ENCODE measurements around the gene SSB. TPM values are rescaled to one million over a fixed set of nuclear protein-coding genes. Genes with fewer than 3 reads are reported as not detected.

Gene SSB
- total and polyA plus RNA-seq, 2 of the 4 experiments (the other 2 are of a cell fraction): 41.2 to 75.5 TPM

- H3K27me3 ChIP-seq (ENCODE audit: control insufficient read depth, insufficient read depth, low read length): no peaks in the 10 kb centered on the region
- H3K56ac ChIP-seq (ENCODE audit: extremely low read depth, insufficient read depth, low read length): no peak overlapping the region
- in situ Hi-C loops (cut with MboI; ENCODE audit: low sequenced_read_pairs): no loop called here
- H3K23ac ChIP-seq (ENCODE audit: low read depth, low read length): no peak overlapping the region
- DNase-seq (no peak), ATAC-seq (ENCODE audit: low read depth) (no peak)
- H3K4me1 ChIP-seq (ENCODE audit: control insufficient read depth, insufficient read depth, low read length): no peaks in the 10 kb centered on the region
- H3K36me3 ChIP-seq (ENCODE audit: control insufficient read depth, insufficient read depth, low read length): 0 out of 2 replicates have a peak, but pooled peaks cover 2% of the 10 kb centered on the region
- H4K8ac ChIP-seq (ENCODE audit: low read depth in 2 of 2, low read length in 2 of 2): no peak overlapping the region
- no peak overlapping the region for H2BK5ac ChIP-seq (ENCODE audit: low read depth, low read length, poor library complexity, severe bottlenecking)
- H3K4me2 ChIP-seq (ENCODE audit: low read depth, low read length): no peak overlapping the region
- H4K5ac ChIP-seq (ENCODE audit: low read depth, low read length): no peak overlapping the region
- BruUV-seq (replicated peaks): no TSS peak
- intact Hi-C loops (cut with micrococcal nuclease): no loop called here
- no peak overlapping the region for H4K91ac ChIP-seq (ENCODE audit: insufficient read depth, low read depth, low read length)
- H3K79me1 ChIP-seq (ENCODE audit: low read depth in 1 of 2, low read length in 2 of 2): peaks cover 12 to 43% of the 10 kb centered on the region in 2 experiments
- no peaks in the 10 kb centered on the region for H3K9me3 ChIP-seq (ENCODE audit: control insufficient read depth, insufficient read depth, low read length)
- no peak overlapping the region for H3K9ac ChIP-seq (ENCODE audit: low read depth, low read length)
- H4K20me1 ChIP-seq (ENCODE audit: insufficient read depth, low read length): peaks cover 16% of the 10 kb centered on the region
- H3K4ac ChIP-seq (ENCODE audit: low read depth, low read length): no peak overlapping the region
- no peaks in the 10 kb centered on the region for H3K9me1 ChIP-seq (ENCODE audit: insufficient read depth, low read length)
- no CpG with 5 or more reads among the region's 1 CpG for WGBS, 2 experiments (ENCODE audit: extremely low coverage in 2 of 2, insufficient read length in 1 of 2)
- no peak overlapping the region for H3K27ac ChIP-seq (ENCODE audit: insufficient read depth, low read length)
- H2AK5ac ChIP-seq (ENCODE audit: low read depth, low read length): no peak overlapping the region
- POLR2A ChIA-PET (ENCODE audit: unreplicated experiment): no interaction called here
- no peak overlapping the region for H2BK20ac ChIP-seq (ENCODE audit: low read depth, low read length)
- H3K18ac ChIP-seq (ENCODE audit: low read depth, low read length): no peak overlapping the region
- dilution Hi-C loops (cut with HindIII; ENCODE audit: low sequenced_read_pairs, unreplicated experiment): no loop called here
- no peak overlapping the region for H3K4me3 ChIP-seq (ENCODE audit: insufficient read depth, low read depth, low read length)
- TF ChIP-seq CHD1 (IDR thresholded peaks at IDR 0.05; ENCODE audit: low read depth, low read length) (no peak), CEBPB (IDR thresholded peaks at IDR 0.05; ENCODE audit: low read depth, low read length) (no peak), FOS (IDR thresholded peaks at IDR 0.05; ENCODE audit: low read depth, low read length) (no peak), MXI1 (IDR thresholded peaks at IDR 0.05; ENCODE audit: borderline replicate concordance, low read depth, low read length) (no peak), NFE2L2 (IDR thresholded peaks at IDR 0.05; ENCODE audit: low read depth, low read length) (no peak), USF2 (IDR thresholded peaks at IDR 0.05; ENCODE audit: low read depth, low read length) (no peak), MAZ (IDR thresholded peaks at IDR 0.05; ENCODE audit: borderline replicate concordance, low read depth, low read length) (no peak), ELK1 (IDR thresholded peaks at IDR 0.05; ENCODE audit: borderline replicate concordance, low read depth, low read length) (no peak), RFX5 (IDR thresholded peaks at IDR 0.05; ENCODE audit: low read depth, low read length) (no peak), POLR2A (IDR thresholded peaks at IDR 0.05; ENCODE audit: low read depth, low read length) (no peak), SMC3 (IDR thresholded peaks at IDR 0.05; ENCODE audit: low read depth, low read length) (no peak), RAD21 (IDR thresholded peaks at IDR 0.05; ENCODE audit: low read length) (no peak), BHLHE40 (IDR thresholded peaks at IDR 0.05; ENCODE audit: low read depth, low read length) (no peak)
- no peak overlapping the region for H2AK9ac ChIP-seq (replicated peaks; ENCODE audit: low read depth, low read length, poor library complexity)
- CTCF ChIA-PET: no interaction called here
- no peak overlapping the region for H2BK15ac ChIP-seq (ENCODE audit: low read depth, low read length)
- H2BK120ac ChIP-seq (ENCODE audit: low read depth, low read length): no peak overlapping the region
- H3K14ac ChIP-seq (replicated peaks; ENCODE audit: low read depth, low read length): no peak overlapping the region
- H2AFZ ChIP-seq (replicated peaks; ENCODE audit: low read length, poor library complexity): no peak overlapping the region
Observed at GRCh38 chr2:169834401-169834800, 35.7 kb downstream of the SSB start.

Data from IMR-90 (cell line).